RWPE2 (cell line): ENCODE measurements around the gene PPP1R37.

Source experiments
- ATAC-seq: fragments of 200-7000 bp; cut with Tn5 transposase; 3 replicates; pipeline ENCODE4 v1.9.1; 2021; ENCODE audit warnings: low read depth
- DNase-seq: peaks from one replicate; pipeline ENCODE4 v3.0.0-alpha.2; 2020; ENCODE audit warnings: low spot score
- H3K27ac ChIP-seq: fragments of 450-650 bp; 2 replicates; pipeline ENCODE4 v1.5.1; 2017; ENCODE audit warnings: mild to moderate bottlenecking; ENCODE audit not compliant: poor library complexity, severe bottlenecking
- H3K27me3 ChIP-seq: fragments of 250-450 bp; sonication (Bioruptor Pico); 2 replicates; pipeline ENCODE4 v1.5.1; 2021; ENCODE audit warnings: mild to moderate bottlenecking, moderate library complexity; ENCODE audit not compliant: insufficient read depth, poor library complexity, severe bottlenecking
- H3K36me3 ChIP-seq: fragments of 250-450 bp; sonication (Bioruptor Pico); 2 replicates; pipeline ENCODE4 v1.5.1; 2020; ENCODE audit warnings: low read depth, mild to moderate bottlenecking, moderate library complexity
- H3K4me1 ChIP-seq: fragments of 250-450 bp; sonication (Bioruptor Pico); 2 replicates; pipeline ENCODE4 v1.5.1; 2021; ENCODE audit warnings: mild to moderate bottlenecking, moderate library complexity; ENCODE audit not compliant: insufficient read depth, poor library complexity, severe bottlenecking
- H3K4me3 ChIP-seq: fragments of 250-450 bp; sonication (Bioruptor Pico); 2 replicates; pipeline ENCODE4 v1.5.1; 2021; ENCODE audit warnings: mild to moderate bottlenecking, moderate library complexity; ENCODE audit not compliant: severe bottlenecking
- H3K9me3 ChIP-seq: fragments of 250-450 bp; sonication (Bioruptor Pico); 2 replicates; pipeline ENCODE4 v1.5.1; 2021; ENCODE audit warnings: mild to moderate bottlenecking, moderate library complexity; ENCODE audit not compliant: severe bottlenecking
- CTCF ChIP-seq: fragments of 450-650 bp; IDR thresholded peaks from one replicate; pipeline ENCODE4 v1.5.1; 2017; ENCODE audit warnings: mild to moderate bottlenecking, moderate library complexity; ENCODE audit not compliant: poor library complexity, severe bottlenecking

The PPP1R37 gene

GRCh38 chr19:45182758-45183157 lies 89.8 kb downstream of the PPP1R37 start:
- Histone ChIP-seq H3K4me1 (peaks cover 3% of the 10 kb centered on the region), H3K9me3 (no peaks in the 10 kb centered on the region), H3K4me3 (no peak overlapping the region), H3K27ac (no peak overlapping the region), H3K27me3 (no peaks in the 10 kb centered on the region), H3K36me3 (no peaks in the 10 kb centered on the region)
- DNase-seq (no peak), ATAC-seq (no peak)
- TF ChIP-seq CTCF, result no peak

- Histone ChIP-seq H3K9me3 (no peaks in the 10 kb centered on the region), H3K27ac (no peak overlapping the region), H3K4me3 (no peak overlapping the region), H3K4me1 (peaks cover 3% of the 10 kb centered on the region), H3K36me3 (no peaks in the 10 kb centered on the region), H3K27me3 (no peaks in the 10 kb centered on the region)
- DNase-seq (no peak), ATAC-seq (no peak)
- TF ChIP-seq CTCF, result no peak
Observed at GRCh38 chr19:45184115-45184514, 91.1 kb downstream of the PPP1R37 start.

DNA sequence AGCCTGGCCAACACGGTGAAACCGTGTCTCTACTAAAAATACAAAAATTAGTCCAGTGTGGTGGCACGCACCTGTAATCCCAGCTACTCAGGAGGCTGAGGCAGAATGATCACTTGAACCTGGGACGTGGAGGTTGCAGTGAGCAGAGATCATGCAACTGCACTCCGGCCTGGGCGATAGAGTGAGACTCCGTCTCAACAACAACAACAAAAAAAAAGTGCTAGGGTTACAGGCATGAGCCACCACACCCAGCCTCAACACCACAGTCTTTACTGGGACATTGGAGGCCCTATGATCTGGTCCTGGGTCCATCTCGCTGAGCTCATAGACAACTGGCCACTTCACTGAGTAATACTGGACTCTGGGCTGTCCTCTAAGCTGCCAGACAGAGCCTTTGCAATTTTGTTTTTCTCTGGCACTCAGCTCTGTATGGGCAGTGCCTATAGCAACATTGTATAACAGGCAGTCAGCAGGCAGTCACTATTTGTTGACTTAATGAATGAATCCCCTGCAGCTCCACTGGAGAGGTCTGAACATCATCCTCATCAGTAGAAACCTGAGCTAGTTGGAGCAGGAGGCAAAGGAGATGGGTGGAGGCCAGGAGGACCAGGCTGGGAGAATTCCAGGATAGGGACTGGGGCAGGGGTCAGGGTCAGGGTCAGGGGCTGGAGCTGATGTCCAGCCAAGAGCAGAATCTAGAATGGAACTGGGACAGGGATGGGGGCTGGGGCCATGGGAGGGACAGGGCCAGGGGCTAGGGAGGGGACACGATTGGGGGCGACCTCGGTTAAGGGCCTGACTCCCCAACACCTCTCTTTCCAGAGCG lies 93.7 kb downstream of the PPP1R37 start:
- Histone ChIP-seq H3K27me3 (no peaks in the 10 kb centered on the region), H3K36me3 (no peaks in the 10 kb centered on the region), H3K27ac (no peak overlapping the region), H3K4me1 (peaks cover 3% of the 10 kb centered on the region), H3K9me3 (no peaks in the 10 kb centered on the region), H3K4me3 (no peak overlapping the region)
- TF ChIP-seq CTCF, result no peak
- ATAC-seq (peak; percentile 14; the same call in 1 of the 3 replicates), DNase-seq (no peak)

- TF ChIP-seq CTCF, result peak; percentile 72
- Histone ChIP-seq H3K4me3 (no peak overlapping the region), H3K27ac (no peak overlapping the region), H3K36me3 (no peaks in the 10 kb centered on the region), H3K9me3 (no peaks in the 10 kb centered on the region), H3K27me3 (no peaks in the 10 kb centered on the region), H3K4me1 (peaks cover 2% of the 10 kb centered on the region)
- no peak for DNase-seq
- no peak for ATAC-seq
Observed at GRCh38 chr19:45187421-45188100, 94.6 kb downstream of the PPP1R37 start.

DNA sequence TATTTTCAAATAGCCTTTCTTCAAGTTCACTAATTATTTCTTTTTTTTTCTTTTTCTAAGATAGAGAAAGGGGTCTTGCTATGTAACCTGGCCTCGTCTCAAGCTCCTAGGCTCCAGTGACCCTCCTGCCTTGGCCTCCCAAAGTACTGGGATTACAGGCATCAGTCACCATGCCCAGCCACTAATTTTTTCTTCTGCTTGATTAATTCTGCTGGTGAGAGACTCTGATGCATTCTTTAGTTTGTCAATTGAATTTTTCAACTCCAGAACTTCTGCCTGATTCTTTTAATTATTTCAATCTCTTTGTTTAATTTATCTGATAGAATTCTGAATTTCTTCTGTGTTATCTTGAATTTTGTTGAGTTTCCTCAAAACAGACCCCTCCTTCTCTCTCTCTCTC lies 97.0 kb downstream of the PPP1R37 start:
- no peaks in the 10 kb centered on the region for H3K36me3 ChIP-seq
- no peak for DNase-seq
- TF ChIP-seq CTCF, result no peak
- H3K9me3 ChIP-seq, result no peaks in the 10 kb centered on the region
- no peaks in the 10 kb centered on the region for H3K4me1 ChIP-seq
- no peak for ATAC-seq
- no peak overlapping the region for H3K4me3 ChIP-seq
- H3K27me3 ChIP-seq, result no peaks in the 10 kb centered on the region
- H3K27ac ChIP-seq, result no peak overlapping the region
